Liver (tissue), 9 donors: ENCODE results near the gene CEP162. TPM values are rescaled to one million over a fixed set of nuclear protein-coding genes. Genes with fewer than 3 reads are reported as not detected.

ENCODE experiments used
- DNase-seq: peaks from one replicate; pipeline ENCODE4 v3.0.0-alpha.2; 2017; ENCODE audit warnings: low spot score
- H3K27ac ChIP-seq, 2 donors: one replicate each; pipeline ENCODE4 v1.7.0; 2013; ENCODE audit warnings: inconsistent platforms in 2 of 2, low read length in 2 of 2, control low read depth in 1 of 2, low read depth in 1 of 2, mild to moderate bottlenecking in 1 of 2
- H3K27me3 ChIP-seq, 4 donors: one replicate each; pipeline versions ENCODE4 v1.6.1 to v1.7.0; 2013; ENCODE audit warnings: low read length in 3 of 4, inconsistent platforms in 1 of 4, mild to moderate bottlenecking in 1 of 4, moderate library complexity in 1 of 4; ENCODE audit not compliant: control insufficient read depth in 4 of 4, insufficient read depth in 4 of 4
- H3K36me3 ChIP-seq, 4 donors: one replicate each; pipeline versions ENCODE4 v1.6.1 to v1.7.0; 2013; ENCODE audit warnings: low read length in 3 of 4, mild to moderate bottlenecking in 3 of 4, low read depth in 1 of 4, moderate library complexity in 1 of 4; ENCODE audit not compliant: control insufficient read depth in 4 of 4, insufficient read depth in 3 of 4
- H3K4me1 ChIP-seq, 4 donors: one replicate each; pipeline versions ENCODE4 v1.6.1 to v1.7.0; 2013; ENCODE audit warnings: low read length in 3 of 4, mild to moderate bottlenecking in 3 of 4, moderate library complexity in 1 of 4; ENCODE audit not compliant: control insufficient read depth in 4 of 4, insufficient read depth in 4 of 4
- H3K4me3 ChIP-seq, 3 donors: one replicate each; pipeline versions ENCODE4 v1.6.1 to v1.7.0; 2013; ENCODE audit warnings: low read length in 3 of 3, control low read depth in 1 of 3, low read depth in 1 of 3, mild to moderate bottlenecking in 1 of 3
- H3K9ac ChIP-seq, 2 donors: one replicate each; pipeline ENCODE4 v1.7.0; 2013; ENCODE audit warnings: low read length in 2 of 2, mild to moderate bottlenecking in 2 of 2, moderate library complexity in 2 of 2, control low read depth in 1 of 2, low read depth in 1 of 2
- H3K9me3 ChIP-seq, 4 donors: one replicate each; pipeline versions ENCODE4 v1.6.1 to v1.7.0; 2013; ENCODE audit warnings: low read length in 3 of 4; ENCODE audit not compliant: control insufficient read depth in 4 of 4
- ATF3 ChIP-seq: IDR thresholded peaks from 2 replicates; pipeline ENCODE4 v1.6.1; 2016; ENCODE audit warnings: antibody characterized with exemption
- CTCF ChIP-seq: fragments of 150-350 bp; IDR thresholded peaks from 2 replicates; pipeline ENCODE4 v1.5.1; 2017; ENCODE audit warnings: improper control_type of control experiment, low read depth, low read length; ENCODE audit not compliant: missing input control
- EGR1 ChIP-seq, 2 donors: IDR thresholded peaks; 2 replicates each; pipeline ENCODE4 v1.6.1; 2016 to 2018; ENCODE audit warnings: antibody characterized with exemption in 2 of 2, low read depth in 2 of 2
- FOXA1 ChIP-seq: IDR thresholded peaks from 2 replicates; pipeline ENCODE4 v1.6.1; 2016; ENCODE audit warnings: antibody characterized with exemption
- FOXA2 ChIP-seq: IDR thresholded peaks from 2 replicates; pipeline ENCODE4 v1.6.1; 2016; ENCODE audit warnings: antibody characterized with exemption
- GABPA ChIP-seq, 2 donors: IDR thresholded peaks in 1 of 2; conservative IDR thresholded peaks in 1 of 2; 2 replicates each; pipeline ENCODE4 v1.6.1; 2016; ENCODE audit warnings: antibody characterized with exemption in 2 of 2, mild to moderate bottlenecking in 1 of 2, moderate library complexity in 1 of 2
- HNF4A ChIP-seq, 2 donors: conservative IDR thresholded peaks; 2 replicates each; pipeline ENCODE4 v1.6.1; 2016; ENCODE audit warnings: antibody characterized with exemption in 2 of 2, mild to moderate bottlenecking in 2 of 2
- HNF4G ChIP-seq: IDR thresholded peaks from 2 replicates; pipeline ENCODE4 v1.6.1; 2016; ENCODE audit warnings: antibody characterized with exemption
- JUND ChIP-seq, 2 donors: IDR thresholded peaks; 2 replicates each; pipeline ENCODE4 v1.6.1; 2016; ENCODE audit warnings: antibody characterized with exemption in 2 of 2
- MAX ChIP-seq: IDR thresholded peaks from 2 replicates; pipeline ENCODE4 v1.6.1; 2016; ENCODE audit warnings: antibody characterized with exemption
- RAD21 ChIP-seq, 2 donors: IDR thresholded peaks; 2 replicates each; pipeline ENCODE4 v1.6.1; 2016; ENCODE audit warnings: antibody characterized with exemption in 2 of 2, mild to moderate bottlenecking in 2 of 2
- REST ChIP-seq: IDR thresholded peaks from 2 replicates; pipeline ENCODE4 v1.6.1; 2016; ENCODE audit warnings: antibody characterized with exemption, mild to moderate bottlenecking
- SP1 ChIP-seq: IDR thresholded peaks from 2 replicates; pipeline ENCODE4 v1.6.1; 2018; ENCODE audit warnings: antibody characterized with exemption, mild to moderate bottlenecking
- TAF1 ChIP-seq: conservative IDR thresholded peaks from 2 replicates; pipeline ENCODE4 v1.6.1; 2016; ENCODE audit warnings: antibody characterized with exemption, mild to moderate bottlenecking
- YY1 ChIP-seq: IDR thresholded peaks from 2 replicates; pipeline ENCODE4 v1.6.1; 2016; ENCODE audit warnings: antibody characterized with exemption, mild to moderate bottlenecking
- ZBTB33 ChIP-seq: IDR thresholded peaks from 2 replicates; pipeline ENCODE4 v1.6.1; 2016; ENCODE audit warnings: antibody characterized with exemption
- WGBS: extraction: QIAGEN DNeasy Blood & Tissue Kit; methylation state at CpG from one replicate; pipeline ENCODE4 v1.1.7; 2013; 5-methylcytosine and 5-hydroxymethylcytosine counted together
- polyA plus RNA-seq, 2 donors: library from polyadenylated mRNA; stranded (reverse) in 1 of 2; unstranded in 1 of 2; fragments of 200-250 nt in 1 of 2; fragments of >200 nt in 1 of 2; fragmentation: Nextera tagmentation in 1 of 2; extraction: Ambion mirVana in 1 of 2; gene quantifications; one replicate each; pipeline versions ENCODE4 v1.2.1 to v1.2.3, GENCODE V29; 2013 to 2015
- total RNA-seq, 2 donors: library from RNA; depleted of rRNA; stranded (reverse); fragments of >200 nt; gene quantifications; one replicate each; pipeline ENCODE4 v1.2.3, GENCODE V29; 2014
- donor health status: healthy.
- donor health status: healthy.
- donor health status: healthy.
- donor health status: healthy.
- donor health status: healthy.

Gene CEP162
- total and polyA plus RNA-seq, 4 donors, result 0.87 to 4.4 (median 2.6) TPM

GRCh38 chr6:84253380-84253779, 25.9 kb upstream of the CEP162 start:
- Histone ChIP-seq H3K9ac (no peak overlapping the region), H3K27ac (no peak overlapping the region), H3K27me3 (no peaks in the 10 kb centered on the region), H3K4me3 (no peak overlapping the region), H3K36me3 (no peaks in the 10 kb centered on the region), H3K9me3 (no peaks in the 10 kb centered on the region), H3K4me1 (peaks cover 2 to 27% (median 12%) of the 10 kb centered on the region in 4 donors)
- TF ChIP-seq HNF4A (conservative IDR thresholded peaks at IDR 0.05), result peak in 1 of 2 donors; percentile 11
- TF ChIP-seq GABPA (IDR thresholded peaks at IDR 0.05 in 1 of 2, conservative IDR thresholded peaks at IDR 0.05 in 1 of 2), result no peak
- 68% methylated on average over 3 of the region's 3 CpGs for WGBS
- no peak for DNase-seq

GRCh38 chr6:84251891-84252539, 24.6 kb upstream of the CEP162 start:
- H3K9ac ChIP-seq, result no peak overlapping the region
- no peak overlapping the region for H3K4me3 ChIP-seq
- H3K36me3 ChIP-seq, result no peaks in the 10 kb centered on the region
- peaks cover 0 to 24% (median 8%) of the 10 kb centered on the region in 4 donors for H3K4me1 ChIP-seq
- TF ChIP-seq EGR1 (IDR thresholded peaks at IDR 0.05; ENCODE audit: low read depth in 2 of 2) (no peak), JUND (IDR thresholded peaks at IDR 0.05) (no peak), CTCF (no peak), HNF4G (no peak), MAX (no peak), ATF3 (no peak), TAF1 (no peak), YY1 (no peak), FOXA1 (no peak), REST (no peak), RAD21 (IDR thresholded peaks at IDR 0.05) (no peak), SP1 (no peak), ZBTB33 (no peak), FOXA2 (no peak)
- WGBS, result 75% methylated on average over 4 of the region's 4 CpGs
- H3K27ac ChIP-seq, result no peak overlapping the region
- H3K27me3 ChIP-seq, result no peaks in the 10 kb centered on the region
- no peaks in the 10 kb centered on the region for H3K9me3 ChIP-seq
- no peak for DNase-seq
